ENCODE data around the gene GNE. TPM values are rescaled to one million over a fixed set of nuclear protein-coding genes. Genes with fewer than 3 reads are reported as not detected.
A peak's percentile ranks its signal among the peaks of the same experiment; 100 is the strongest.
"Not testable (repeated sequence)": the region's sequence is repeated elsewhere in the genome, so short reads cannot be mapped to it uniquely, and the experiment has no call there.

GNE gene
- total RNA-seq: 11.3 and 11.5 TPM in 2 replicates

GRCh38 chr9:36258208-36258995 is at the start of gene GNE:
GNE (minus strand) TSS chr9:36258448; CDS start chr9:36249355, 9,093 bp downstream.
- DNase-seq (ENCODE audit: low read depth in 2 of 2): peak; percentile 88 to 95

- DNase-seq (ENCODE audit: low read depth in 2 of 2): peak in 1 of 2 donors; percentile 39
These were observed 48.4 kb upstream of the GNE start for GRCh38 chr9:36306471-36307306.

GRCh38 chr9:36304366-36304765 is 46.1 kb upstream of the GNE start:
- DNase-seq (ENCODE audit: low read depth in 2 of 2): not testable (repeated sequence)

GRCh38 chr9:36301227-36301626 is 43.0 kb upstream of the GNE start:
- DNase-seq (ENCODE audit: low read depth in 2 of 2): no peak

- DNase-seq (ENCODE audit: low read depth in 2 of 2): no peak
These were observed 40.3 kb upstream of the GNE start for GRCh38 chr9:36298566-36298965.

- DNase-seq (ENCODE audit: low read depth in 2 of 2): no peak
These were observed 39.5 kb upstream of the GNE start for GRCh38 chr9:36297798-36298197.

- not testable (repeated sequence) for DNase-seq (ENCODE audit: low read depth in 2 of 2)
These were observed 36.7 kb upstream of the GNE start for GRCh38 chr9:36294996-36295395.

GRCh38 chr9:36293918-36294317 is 35.7 kb upstream of the GNE start:
- no peak for DNase-seq (ENCODE audit: low read depth in 2 of 2)

GRCh38 chr9:36293171-36293570 is 34.9 kb upstream of the GNE start:
- DNase-seq (ENCODE audit: low read depth in 2 of 2): no peak

GRCh38 chr9:36292641-36293040 is 34.4 kb upstream of the GNE start:
- no peak for DNase-seq (ENCODE audit: low read depth in 2 of 2)

GRCh38 chr9:36290996-36291395 is 32.7 kb upstream of the GNE start:
- no peak for DNase-seq (ENCODE audit: low read depth in 2 of 2)

- DNase-seq (ENCODE audit: low read depth in 2 of 2): no peak
These were observed 31.7 kb upstream of the GNE start for GRCh38 chr9:36289836-36290435.

GRCh38 chr9:36288070-36288469 is 29.8 kb upstream of the GNE start:
- no peak for DNase-seq (ENCODE audit: low read depth in 2 of 2)

- DNase-seq (ENCODE audit: low read depth in 2 of 2): no peak
These were observed 28.1 kb upstream of the GNE start for GRCh38 chr9:36286388-36286787.

GRCh38 chr9:36284226-36284625 is 26.0 kb upstream of the GNE start:
- DNase-seq (ENCODE audit: low read depth in 2 of 2): no peak

- no peak for DNase-seq (ENCODE audit: low read depth in 2 of 2)
These were observed 24.0 kb upstream of the GNE start for GRCh38 chr9:36282275-36282674.

- DNase-seq (ENCODE audit: low read depth in 2 of 2): no peak
These were observed 22.7 kb upstream of the GNE start for GRCh38 chr9:36280989-36281388.

- DNase-seq (ENCODE audit: low read depth in 2 of 2): no peak
These were observed 20.0 kb upstream of the GNE start for GRCh38 chr9:36278243-36278642.

- DNase-seq (ENCODE audit: low read depth in 2 of 2): peak; percentile 29 to 37
These were observed 18.5 kb upstream of the GNE start for GRCh38 chr9:36276781-36277181.

- no peak for DNase-seq (ENCODE audit: low read depth in 2 of 2)
These were observed 18.0 kb upstream of the GNE start for GRCh38 chr9:36276254-36276653.

- no peak for DNase-seq (ENCODE audit: low read depth in 2 of 2)
These were observed 16.8 kb upstream of the GNE start for GRCh38 chr9:36275060-36275459.

GRCh38 chr9:36273354-36273753 is 15.1 kb upstream of the GNE start:
- not testable (repeated sequence) for DNase-seq (ENCODE audit: low read depth in 2 of 2)

Measured in dermis microvascular lymphatic vessel endothelial cell (primary cell).